GM19023 (cell line): ENCODE measurements around the gene DOCK2.
A peak's percentile ranks its signal among the peaks of the same experiment; 100 is the strongest.
"Not testable (repeated sequence)": the region's sequence is repeated elsewhere in the genome, so short reads cannot be mapped to it uniquely, and the experiment has no call there.

Experiments
- ATAC-seq: cut with Tn5 transposase; IDR thresholded peaks from one replicate; pipeline ENCODE4 v1.9.1; 2021; ENCODE audit warnings: mild to moderate bottlenecking, moderate library complexity; ENCODE audit not compliant: unreplicated experiment

DOCK2 gene

GRCh38 chr5:169781420-169782345 lies 144.6 kb downstream of the DOCK2 start:
- ATAC-seq: no peak

- ATAC-seq: no peak
Observed at GRCh38 chr5:169785771-169786618, 148.9 kb downstream of the DOCK2 start.

- ATAC-seq: no peak
Observed at GRCh38 chr5:169788168-169788567, 151.1 kb downstream of the DOCK2 start.

- ATAC-seq: no peak
Observed at GRCh38 chr5:169789417-169789940, 152.4 kb downstream of the DOCK2 start.

- no peak for ATAC-seq
Observed at GRCh38 chr5:169791251-169791650, 154.2 kb downstream of the DOCK2 start.

GRCh38 chr5:169795338-169795737 lies 158.3 kb downstream of the DOCK2 start:
- ATAC-seq: no peak

GRCh38 chr5:169796731-169797130 lies 159.7 kb downstream of the DOCK2 start:
- ATAC-seq: no peak

GRCh38 chr5:169797577-169797976 lies 160.5 kb downstream of the DOCK2 start:
- no peak for ATAC-seq

- ATAC-seq: no peak
Observed at GRCh38 chr5:169798438-169798837, 161.4 kb downstream of the DOCK2 start.

- no peak for ATAC-seq
Observed at GRCh38 chr5:169798906-169799660, 162.0 kb downstream of the DOCK2 start.

GRCh38 chr5:169801324-169801777 lies 164.3 kb downstream of the DOCK2 start:
- no peak for ATAC-seq

GRCh38 chr5:169801781-169802180 lies 164.7 kb downstream of the DOCK2 start:
- ATAC-seq: no peak

GRCh38 chr5:169803077-169803981 lies 166.3 kb downstream of the DOCK2 start:
- ATAC-seq: no peak

- no peak for ATAC-seq
Observed at GRCh38 chr5:169804861-169805260, 167.8 kb downstream of the DOCK2 start.

GRCh38 chr5:169805527-169805934 lies 168.5 kb downstream of the DOCK2 start:
- peak; percentile 90 for ATAC-seq

GRCh38 chr5:169805937-169806700 lies 169.0 kb downstream of the DOCK2 start:
- ATAC-seq: peak; percentile 48

GRCh38 chr5:169808118-169808581 lies 171.1 kb downstream of the DOCK2 start:
- no peak for ATAC-seq

GRCh38 chr5:169808880-169809279 lies 171.8 kb downstream of the DOCK2 start:
- not testable (repeated sequence) for ATAC-seq

- no peak for ATAC-seq
Observed at GRCh38 chr5:169809281-169809680, 172.2 kb downstream of the DOCK2 start.
